GM12891 (cell line): Measurements from ENCODE around the gene SLC29A2.
"Not testable (repeated sequence)": the region's sequence is repeated elsewhere in the genome, so short reads cannot be mapped to it uniquely, and the experiment has no call there.

ENCODE experiments used
- DNase-seq: peaks from one replicate; pipeline ENCODE4 v3.0.0; 2011; ENCODE audit warnings: low spot score; ENCODE audit not compliant: insufficient read length
- FAIRE-seq: peaks from 2 replicates; lab custom pipeline; 2011; peaks lifted over from hg19 to GRCh38; lab: Jason Lieb, UNC
- PAX5 ChIP-seq: IDR thresholded peaks from 2 replicates; pipeline ENCODE4 v1.6.1; 2011; ENCODE audit warnings: low read length, moderate library complexity, mild to moderate bottlenecking; ENCODE audit not compliant: insufficient read depth, severe bottlenecking
- POLR2A ChIP-seq: IDR thresholded peaks from 2 replicates; pipeline ENCODE4 v1.6.1; 2011; ENCODE audit warnings: low read depth, low read length, control low read depth
- POLR2AphosphoS5 ChIP-seq: IDR thresholded peaks from 2 replicates; pipeline ENCODE4 v1.6.1; 2011; ENCODE audit warnings: low read depth, low read length, control low read depth
- POU2F2 ChIP-seq: IDR thresholded peaks from 2 replicates; pipeline ENCODE4 v1.6.1; 2011; ENCODE audit warnings: low read depth, mild to moderate bottlenecking, control low read depth, low read length, moderate library complexity
- SPI1 ChIP-seq: IDR thresholded peaks from 2 replicates; pipeline ENCODE4 v1.6.1; 2011; ENCODE audit warnings: low read depth, low read length, control low read depth
- TAF1 ChIP-seq: IDR thresholded peaks from 2 replicates; pipeline ENCODE4 v1.6.1; 2011; ENCODE audit warnings: low read depth, low read length, control low read depth

The SLC29A2 gene

DNA sequence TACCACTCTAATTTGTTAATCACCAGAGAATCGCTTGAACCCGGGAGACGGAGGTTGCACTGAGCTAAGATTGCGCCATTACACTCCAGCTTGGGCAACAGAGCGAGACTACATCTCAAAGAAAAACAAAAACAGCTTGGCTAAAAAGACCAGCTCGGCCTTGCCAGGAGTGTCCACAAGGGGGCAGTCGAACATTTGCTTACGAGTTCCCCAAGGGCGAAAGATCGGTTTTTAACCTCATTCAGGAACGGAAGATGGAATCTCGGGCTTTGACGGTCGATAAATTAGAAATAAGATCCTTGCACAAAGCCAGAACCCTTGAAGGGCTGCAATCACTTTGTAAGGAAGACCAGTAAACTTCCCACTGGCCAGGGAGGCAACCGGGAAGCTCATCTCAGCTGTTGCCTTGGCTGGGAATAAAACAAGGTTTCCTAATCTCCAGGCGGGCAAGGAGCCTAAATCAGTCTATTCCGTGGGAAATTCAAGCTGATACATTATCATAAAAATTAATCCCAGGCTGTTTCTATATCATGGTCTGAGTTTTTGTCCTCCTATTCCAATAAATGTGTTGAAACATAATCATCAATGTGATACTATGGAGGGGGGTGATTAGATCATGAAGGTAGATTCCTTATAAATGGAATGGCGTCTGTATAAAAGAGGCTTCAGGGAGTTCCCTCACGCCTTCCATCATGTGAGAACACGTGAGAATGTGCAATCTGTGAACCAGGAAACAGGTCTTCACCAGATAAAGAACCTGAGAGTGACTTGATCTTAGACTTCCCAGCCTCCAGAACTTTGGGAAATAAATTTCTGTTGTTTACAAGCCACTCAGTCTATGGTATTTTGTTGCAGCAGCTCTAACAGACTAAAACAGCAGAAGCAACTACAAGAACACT is 14.9 kb upstream of the SLC29A2 start:
- FAIRE-seq = peak; percentile 82
- TF ChIP-seq TAF1 (no peak), PAX5 (peak; percentile 66), POLR2AphosphoS5 (no peak), POU2F2 (no peak), SPI1 (no peak), POLR2A (no peak)
- DNase-seq = no peak

DNA sequence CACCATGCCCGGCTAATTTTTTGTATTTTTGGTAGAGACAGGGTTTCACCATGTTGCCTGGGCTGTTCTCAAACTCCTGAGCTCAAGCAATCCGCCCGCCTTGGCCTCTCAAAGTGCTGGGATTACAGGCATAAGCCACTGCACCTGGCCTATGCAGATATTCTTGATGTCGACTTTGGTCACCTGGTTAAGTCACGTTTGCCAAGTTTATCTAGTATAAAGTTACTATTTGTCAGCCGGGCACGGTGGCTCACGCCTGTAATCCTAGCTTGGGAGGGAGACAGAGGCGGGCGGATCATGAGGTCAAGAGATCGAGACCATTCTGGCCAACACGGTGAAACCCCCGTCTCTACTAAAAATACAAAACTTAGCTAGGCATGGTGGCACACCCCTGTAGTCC is 12.8 kb upstream of the SLC29A2 start:
- FAIRE-seq, DNase-seq: not testable (repeated sequence)

DNA sequence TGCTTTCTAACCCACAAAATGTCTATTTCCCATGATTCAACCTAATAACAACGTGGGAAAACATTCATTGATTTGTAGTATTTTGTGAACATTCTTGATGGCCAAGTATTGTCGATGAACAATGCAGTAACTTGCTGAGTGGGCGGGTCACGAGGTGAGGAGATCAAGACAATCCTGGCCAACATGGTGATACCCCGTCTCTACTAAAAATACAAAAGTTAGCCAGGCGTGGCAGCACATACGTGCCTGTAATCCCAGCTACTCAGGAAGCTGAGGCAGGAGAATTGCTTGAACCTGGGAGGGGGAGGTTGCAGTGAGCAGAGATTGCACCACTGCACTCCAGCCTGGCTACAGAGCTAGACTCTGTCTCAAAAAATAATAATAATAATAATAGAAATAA is 8.7 kb upstream of the SLC29A2 start:
- FAIRE-seq, DNase-seq: not testable (repeated sequence)

DNA sequence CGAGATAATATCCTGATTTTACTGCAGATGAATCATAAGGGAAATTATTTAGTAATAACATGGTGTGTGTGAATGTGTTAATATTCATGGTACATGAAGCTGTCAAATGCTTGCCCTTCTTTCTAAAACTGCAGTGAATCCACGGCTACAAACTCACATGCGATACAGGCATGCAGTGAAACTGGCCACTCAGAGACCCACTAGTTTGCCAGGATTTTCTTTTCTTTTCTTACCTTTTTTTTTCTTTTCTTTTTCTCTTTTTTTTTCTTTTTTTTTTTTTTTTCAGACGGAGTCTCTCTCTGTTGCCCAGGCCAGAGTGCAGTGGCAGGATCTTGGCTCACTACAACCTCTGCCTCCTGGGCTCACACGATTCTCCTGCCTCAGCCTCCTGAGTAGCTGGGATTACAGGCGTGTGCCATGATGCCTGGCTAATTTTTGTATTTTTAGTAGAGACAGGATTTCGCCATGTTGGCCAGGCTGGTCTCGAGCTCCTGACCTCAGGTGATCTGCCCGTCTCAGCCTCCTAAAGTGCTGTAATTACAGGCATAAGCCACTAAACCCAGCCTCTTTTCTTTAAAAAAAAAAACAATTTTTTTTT is 2.2 kb upstream of the SLC29A2 start:
- not testable (repeated sequence) for FAIRE-seq, DNase-seq

DNA sequence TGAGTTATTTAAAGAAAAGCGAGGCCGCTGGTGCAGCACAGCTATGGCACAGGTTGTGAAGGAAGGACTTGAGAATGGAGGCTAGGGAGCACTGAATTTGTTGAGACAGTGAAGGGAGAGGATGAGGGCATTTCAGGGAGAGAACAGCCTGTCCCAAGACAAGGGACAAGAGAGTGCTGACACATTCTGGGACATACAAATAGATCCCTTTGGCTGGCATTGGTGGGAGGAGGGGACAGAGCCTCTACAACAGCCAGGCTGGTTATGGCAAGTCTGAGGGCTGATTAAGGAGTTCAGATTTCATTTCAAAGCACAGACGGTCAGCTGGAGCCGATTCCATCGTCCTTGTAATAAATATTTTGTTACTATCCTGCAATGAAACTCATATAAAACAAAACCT is 1.7 kb upstream of the SLC29A2 start:
- FAIRE-seq = no peak
- no peak for DNase-seq
- TF ChIP-seq POLR2A (no peak), PAX5 (no peak), TAF1 (no peak), POLR2AphosphoS5 (no peak), POU2F2 (no peak), SPI1 (no peak)

DNA sequence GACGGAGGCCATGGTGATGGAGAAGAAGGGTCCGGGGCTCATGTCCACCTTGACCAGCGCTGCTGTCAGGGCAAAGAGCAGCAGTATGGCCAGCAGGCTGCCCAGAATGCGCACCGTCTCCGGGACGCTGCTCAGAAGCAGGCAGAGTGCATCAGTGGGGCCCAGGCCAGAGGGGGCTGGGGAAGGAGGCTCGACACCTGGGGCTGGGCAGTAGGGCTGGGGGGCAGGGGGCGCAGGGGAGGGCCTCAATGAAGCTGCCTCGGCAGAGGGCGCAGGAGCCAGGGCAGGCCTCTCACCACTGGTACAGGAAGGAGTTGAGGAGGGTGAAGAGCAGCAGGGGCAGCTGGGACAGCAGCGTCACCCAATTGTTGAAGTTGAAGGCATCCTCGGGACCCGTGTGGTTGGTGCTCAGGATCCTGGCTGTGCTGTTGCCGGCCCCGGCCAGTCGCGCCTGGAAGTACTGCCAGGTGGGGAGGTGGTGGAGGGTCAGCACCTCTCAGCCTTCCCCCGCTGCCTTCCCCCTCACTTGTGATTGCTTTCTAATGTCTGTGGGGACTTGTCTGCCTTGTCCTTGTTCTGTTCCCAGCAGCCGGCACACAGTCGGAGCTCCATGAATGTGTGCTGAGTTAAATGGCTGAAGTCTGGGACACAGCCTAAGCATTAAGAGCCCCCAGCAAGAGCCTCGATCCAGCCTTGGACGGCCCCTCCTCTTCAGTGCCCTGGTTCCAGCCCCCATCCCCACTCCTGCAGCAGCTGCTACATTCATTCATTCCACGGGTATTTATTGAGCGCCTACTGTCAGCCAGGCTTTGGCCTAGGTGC is 2.3 kb downstream of the SLC29A2 start:
- DNase-seq (no peak), FAIRE-seq (no peak)
- no peak for TF ChIP-seq SPI1
- TF ChIP-seq TAF1 = no peak
- TF ChIP-seq POU2F2 = no peak
- TF ChIP-seq POLR2A = no peak
- TF ChIP-seq PAX5 = no peak
- no peak for TF ChIP-seq POLR2AphosphoS5

DNA sequence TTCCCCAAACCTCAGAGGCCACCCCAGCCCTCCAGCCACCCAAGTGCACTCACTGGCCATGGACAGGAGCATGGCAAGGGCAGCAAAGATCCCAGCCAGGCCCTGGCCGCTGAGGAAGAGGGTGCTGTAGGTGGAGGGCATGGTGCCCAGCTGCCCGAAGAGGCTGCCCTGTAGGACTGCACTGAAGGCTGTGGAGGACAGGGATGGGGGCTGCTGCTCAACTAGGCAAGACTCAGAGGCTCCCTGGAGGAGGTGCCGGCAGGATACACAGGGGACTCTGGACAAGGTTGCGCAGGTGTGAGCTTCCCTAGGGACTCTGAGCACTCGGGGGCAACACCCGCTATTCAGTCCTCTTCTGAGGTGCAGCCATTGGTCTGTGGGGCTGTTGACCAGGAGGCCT is 3.1 kb downstream of the SLC29A2 start:
- no peak for DNase-seq
- FAIRE-seq = no peak
- no peak for TF ChIP-seq POLR2A
- no peak for TF ChIP-seq TAF1
- TF ChIP-seq SPI1 = no peak
- no peak for TF ChIP-seq PAX5
- TF ChIP-seq POU2F2 = no peak
- no peak for TF ChIP-seq POLR2AphosphoS5

DNA sequence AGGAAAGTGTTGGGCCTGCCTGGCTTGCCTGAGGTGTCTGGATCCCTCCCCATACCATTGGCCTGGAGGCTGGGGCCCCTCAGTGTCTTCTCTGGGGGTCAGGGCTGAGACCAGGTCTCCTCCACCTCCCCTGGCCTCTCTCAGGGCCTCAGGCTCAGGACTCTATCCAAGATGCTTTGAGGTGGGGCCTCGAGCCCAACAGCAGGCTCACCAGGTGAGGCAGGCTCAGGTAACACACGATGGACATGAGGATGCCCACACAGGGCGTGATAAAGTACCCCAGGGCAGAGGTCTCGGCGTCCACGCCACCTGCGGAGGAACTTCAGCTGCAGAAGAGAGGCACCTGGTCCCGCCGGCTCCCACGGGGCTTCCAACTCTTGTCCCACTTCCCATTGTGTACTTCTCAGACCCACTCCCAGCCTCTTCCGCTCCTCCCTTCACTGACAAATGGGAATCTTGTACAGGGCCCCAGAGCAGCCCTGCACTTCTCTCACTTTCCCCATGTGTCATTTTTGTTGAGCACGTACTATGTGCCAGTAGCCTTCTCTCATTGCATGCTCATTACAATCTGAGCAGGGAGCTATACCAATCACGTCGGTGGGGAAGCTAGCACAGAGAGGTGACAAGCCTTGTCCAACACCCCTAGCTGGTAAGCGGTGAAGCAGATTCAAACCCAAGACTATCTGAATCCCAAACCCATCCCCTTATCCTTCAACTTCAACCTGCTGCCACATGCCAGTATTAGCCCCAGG is 3.8 kb downstream of the SLC29A2 start:
- no peak for DNase-seq
- FAIRE-seq = no peak
- TF ChIP-seq POLR2AphosphoS5 (no peak), POLR2A (no peak), TAF1 (no peak), SPI1 (no peak), PAX5 (no peak), POU2F2 (no peak)

DNA sequence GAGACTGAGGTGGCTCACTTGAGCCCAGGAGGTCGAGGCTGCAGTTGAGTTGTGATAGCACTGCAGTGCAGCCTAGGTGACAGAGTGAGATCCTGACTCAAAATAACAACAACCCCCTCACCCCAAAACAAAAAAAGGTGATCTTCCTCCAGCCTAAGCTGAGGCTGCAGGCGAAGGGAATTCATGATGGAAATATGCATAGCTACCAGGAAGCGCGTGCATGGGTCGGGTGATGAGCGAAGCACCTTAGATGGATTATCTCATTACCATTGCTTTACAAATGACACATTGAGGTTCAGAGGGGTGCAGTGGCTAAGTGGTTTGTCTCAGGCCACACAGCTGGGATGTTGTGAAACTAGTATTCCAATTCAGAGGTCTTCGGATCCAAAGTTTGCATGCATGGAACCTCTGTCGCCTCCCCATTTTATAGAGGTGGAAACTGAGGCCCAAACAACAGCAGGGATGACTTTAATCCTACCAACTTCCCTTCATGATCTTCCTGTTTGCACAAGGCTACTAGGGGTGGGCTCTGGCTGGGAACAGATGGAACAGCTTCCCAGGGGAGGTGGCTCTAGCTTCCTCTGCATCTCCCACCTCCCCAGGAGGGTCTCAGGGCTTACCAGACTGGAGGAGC is 4.6 kb downstream of the SLC29A2 start:
- FAIRE-seq = no peak
- DNase-seq = no peak
- TF ChIP-seq SPI1 (no peak), PAX5 (no peak), POU2F2 (no peak), POLR2A (no peak), POLR2AphosphoS5 (no peak), TAF1 (no peak)
